ENCODE data around the gene RPS16.

The RPS16 gene

DNA sequence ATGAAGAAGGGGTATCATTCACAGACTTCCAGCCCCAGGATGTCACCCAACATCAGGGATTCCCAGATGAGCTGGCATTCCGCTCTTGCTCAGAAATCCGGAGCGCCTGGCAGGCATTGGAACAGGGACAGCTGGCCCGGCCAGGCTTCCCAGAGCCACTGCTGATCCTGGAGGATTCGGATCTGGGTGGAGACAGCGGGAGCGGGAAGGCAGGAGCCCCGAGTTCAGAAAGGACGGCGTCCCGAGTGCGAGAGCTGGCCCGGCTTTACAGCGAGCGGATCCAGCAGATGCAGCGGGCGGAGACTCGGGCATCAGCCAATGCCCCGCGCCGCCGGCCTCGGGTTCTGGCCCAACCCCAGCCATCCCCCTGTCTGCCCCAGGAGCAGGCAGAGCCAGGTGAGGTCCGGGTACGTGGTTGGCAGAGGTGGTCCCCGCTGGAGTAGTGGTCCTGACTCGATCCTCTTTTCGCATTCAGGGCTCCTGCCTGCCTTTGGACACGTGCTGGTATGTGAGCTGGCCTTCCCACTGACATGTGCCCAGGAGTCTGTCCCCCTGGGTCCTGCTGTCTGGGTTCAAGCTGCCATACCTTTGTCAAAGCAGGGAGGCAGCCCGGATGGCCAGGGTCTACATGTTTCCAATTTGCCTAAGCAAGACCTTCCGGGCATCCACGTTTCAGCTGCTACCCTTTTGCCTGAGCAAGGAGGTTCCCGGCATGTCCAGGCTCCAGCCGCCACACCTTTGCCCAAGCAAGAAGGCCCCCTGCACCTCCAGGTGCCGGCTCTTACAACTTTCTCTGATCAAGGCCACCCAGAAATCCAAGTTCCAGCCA is 12.3 kb downstream of the RPS16 start:
- no peak for DNase-seq (ENCODE audit: low read depth in 2 of 3, low spot score in 2 of 3)

DNA sequence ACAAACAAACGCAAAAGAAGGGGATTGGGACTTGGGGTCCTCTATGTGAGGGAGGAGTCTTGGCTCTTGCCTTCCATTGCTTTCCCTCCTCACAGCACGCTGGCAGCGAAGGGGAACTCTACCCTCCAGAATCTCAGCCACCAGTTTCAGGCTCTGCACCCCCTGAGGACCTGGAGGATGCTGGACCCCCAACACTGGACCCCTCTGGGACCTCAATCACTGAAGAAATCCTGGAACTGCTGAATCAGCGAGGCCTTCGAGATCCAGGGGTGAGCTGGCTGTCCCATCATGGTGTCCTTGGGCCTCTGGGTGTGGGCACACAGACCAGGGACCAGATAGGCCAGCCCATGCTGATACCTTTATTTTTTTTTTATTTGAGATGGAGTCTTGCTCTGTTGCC is 13.7 kb downstream of the RPS16 start:
- no peak for DNase-seq (ENCODE audit: low read depth in 2 of 3, low spot score in 2 of 3)

DNA sequence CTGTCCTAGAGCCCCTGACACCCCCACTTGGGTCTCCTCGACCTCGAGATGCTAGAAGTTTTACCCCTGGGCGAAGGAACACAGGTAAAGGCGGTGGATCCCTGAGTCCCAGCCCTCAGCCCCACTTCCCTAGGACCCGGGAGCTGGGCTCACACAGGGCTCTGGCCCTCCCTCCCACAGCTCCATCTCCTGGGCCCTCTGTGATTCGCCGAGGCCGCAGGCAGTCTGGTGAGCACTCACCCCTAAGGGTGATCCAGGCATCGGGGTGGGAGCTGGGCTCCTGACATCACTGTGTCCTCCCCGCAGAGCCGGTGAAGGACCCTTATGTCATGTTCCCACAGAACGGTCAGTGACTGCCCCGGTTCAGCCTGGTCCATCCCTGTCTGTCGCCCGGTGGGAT is 15.0 kb downstream of the RPS16 start:
- DNase-seq (ENCODE audit: low read depth in 2 of 3, low spot score in 2 of 3) = no peak

DNA sequence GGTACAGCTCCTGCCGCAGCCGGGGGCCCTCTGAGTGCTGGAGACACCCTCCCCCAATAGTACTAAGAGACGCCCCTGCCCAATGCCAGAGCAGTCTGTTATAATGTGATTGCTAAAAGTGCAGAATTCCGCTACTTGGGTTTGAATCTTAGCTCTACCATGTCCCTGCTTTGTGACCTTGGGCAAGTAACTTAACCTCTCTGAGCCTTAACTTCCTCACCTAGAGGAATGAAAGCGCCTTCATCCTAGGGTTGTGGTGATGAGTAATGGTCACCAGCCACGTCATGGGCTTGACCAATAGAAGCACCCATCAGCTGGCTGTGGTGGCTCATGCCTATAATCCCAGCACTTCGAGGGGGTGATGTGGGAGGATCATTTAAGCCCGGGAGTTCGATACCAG is 16.7 kb downstream of the RPS16 start:
- no peak for DNase-seq (ENCODE audit: low read depth in 2 of 3, low spot score in 2 of 3)

DNA sequence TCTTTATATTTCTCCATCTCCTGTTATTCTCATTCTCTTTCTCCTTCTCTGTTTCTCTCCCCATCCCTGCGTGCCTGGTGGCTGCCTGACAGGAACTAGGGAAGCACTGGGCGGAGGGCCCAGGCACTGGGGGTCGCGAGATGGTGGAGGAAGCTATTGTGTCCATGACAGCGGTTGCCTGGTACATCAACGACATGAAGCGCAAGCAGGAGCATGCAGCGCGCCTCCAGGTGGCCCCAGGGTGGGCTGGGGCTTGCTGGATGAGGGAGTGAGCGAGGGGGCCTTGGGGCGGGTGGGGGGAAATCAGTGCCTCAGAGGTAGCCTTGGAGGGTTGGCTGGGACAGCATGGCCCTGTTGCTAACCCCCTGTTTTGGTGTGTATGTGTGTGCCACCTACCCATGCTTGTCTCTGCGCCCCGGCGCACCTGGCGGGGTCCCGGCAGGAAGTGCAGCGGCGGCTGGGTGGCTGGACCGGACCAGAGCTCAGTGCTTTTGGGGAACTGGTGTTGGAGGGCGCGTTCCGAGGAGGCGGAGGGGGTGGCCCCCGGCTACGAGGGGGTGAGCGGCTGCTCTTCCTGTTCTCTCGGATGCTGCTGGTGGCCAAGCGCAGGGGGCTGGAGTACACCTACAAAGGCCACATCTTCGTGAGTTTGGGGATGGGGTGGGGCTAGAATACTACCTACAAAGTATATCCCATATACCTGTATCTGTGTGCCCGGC is 18.1 kb downstream of the RPS16 start:
- DNase-seq (ENCODE audit: low read depth in 2 of 3, low spot score in 2 of 3) = no peak

DNA sequence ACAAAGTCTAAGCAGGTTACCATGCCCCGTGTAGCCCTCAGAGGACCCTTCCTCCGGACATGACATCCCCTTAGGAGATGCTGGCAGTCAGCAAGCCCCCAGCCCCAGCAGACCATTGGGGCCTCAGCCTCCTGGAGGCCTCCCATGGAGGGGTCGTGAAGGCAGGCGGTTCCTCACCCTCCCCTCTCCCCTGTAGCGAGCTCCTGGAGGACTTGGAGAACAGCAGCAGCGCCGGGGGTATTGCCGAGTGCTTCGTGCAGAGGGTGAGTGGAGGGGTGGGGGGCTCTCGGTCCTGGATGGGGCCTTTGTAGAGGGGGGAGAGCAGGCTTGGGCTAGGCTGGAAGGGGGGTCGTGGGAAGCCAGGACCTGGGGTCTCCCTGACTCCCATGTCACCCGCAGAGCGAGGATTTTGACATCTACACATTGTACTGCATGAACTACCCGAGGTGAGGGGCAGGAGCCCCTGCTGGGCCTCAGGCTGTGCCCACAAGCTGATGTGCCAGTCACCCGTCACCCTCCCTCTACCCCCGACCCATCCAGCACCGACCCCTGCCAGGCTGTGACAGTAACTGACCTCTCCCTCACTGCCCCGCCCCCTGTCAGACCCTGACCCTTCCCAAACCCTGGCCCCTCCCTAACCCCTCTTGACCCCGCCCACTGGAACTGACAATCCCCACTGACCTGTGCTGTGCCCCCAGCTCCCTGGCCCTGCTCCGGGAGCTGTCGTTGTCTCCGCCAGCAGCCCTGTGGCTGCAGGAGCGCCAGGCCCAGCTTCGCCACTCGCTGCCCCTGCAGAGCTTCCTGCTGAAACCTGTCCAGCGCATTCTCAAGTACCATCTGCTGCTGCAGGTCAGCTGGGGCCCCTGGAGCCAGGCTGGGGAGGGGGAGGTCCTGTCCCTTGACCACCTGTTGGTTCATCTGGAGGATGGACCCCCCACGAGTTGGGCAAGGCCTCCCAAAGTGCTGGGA is 19.3 kb downstream of the RPS16 start:
- no peak for DNase-seq (ENCODE audit: low read depth in 2 of 3, low spot score in 2 of 3)

DNA sequence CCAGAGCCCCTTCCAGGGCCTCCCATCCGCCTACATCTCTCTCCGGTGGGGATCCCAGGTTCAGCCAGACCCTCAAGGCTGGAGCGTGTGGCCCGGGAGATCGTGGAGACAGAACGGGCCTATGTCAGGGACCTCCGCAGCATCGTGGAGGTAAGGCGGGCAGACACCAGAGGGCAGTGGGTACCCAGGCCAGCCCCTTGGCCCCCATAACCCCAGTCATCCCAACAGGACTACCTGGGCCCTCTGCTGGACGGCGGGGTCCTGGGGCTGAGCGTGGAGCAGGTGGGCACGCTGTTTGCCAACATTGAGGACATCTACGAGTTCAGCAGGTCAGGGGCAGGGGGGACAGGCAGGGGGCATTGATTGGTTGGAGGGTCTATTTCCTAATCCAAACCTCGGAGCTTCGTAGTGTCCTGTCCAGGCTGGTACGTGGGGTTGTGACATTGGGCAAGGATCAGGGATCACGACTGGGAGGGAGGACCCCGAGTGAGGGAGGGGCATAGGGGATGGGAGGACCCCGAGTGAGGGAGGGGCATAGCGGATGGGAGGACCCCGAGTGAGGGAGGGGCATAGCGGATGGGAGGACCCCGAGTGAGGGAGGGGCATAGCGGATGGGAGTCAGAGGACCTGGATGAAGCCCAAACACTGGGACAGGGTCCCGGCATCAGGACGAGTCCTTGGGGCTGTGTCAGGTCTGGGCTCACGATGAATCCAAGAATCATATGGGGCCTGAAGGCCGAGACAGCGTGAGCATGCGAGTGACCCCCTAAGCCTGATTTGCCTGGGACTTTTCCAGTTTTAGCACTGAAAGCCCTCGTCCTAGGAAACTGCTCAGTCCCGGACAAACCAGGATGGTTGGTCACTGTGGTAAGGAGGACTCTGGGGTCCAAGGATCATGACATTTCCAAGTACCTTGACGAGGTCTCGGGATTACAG is 20.4 kb downstream of the RPS16 start:
- DNase-seq (ENCODE audit: low read depth in 2 of 3, low spot score in 2 of 3) = no peak

DNA sequence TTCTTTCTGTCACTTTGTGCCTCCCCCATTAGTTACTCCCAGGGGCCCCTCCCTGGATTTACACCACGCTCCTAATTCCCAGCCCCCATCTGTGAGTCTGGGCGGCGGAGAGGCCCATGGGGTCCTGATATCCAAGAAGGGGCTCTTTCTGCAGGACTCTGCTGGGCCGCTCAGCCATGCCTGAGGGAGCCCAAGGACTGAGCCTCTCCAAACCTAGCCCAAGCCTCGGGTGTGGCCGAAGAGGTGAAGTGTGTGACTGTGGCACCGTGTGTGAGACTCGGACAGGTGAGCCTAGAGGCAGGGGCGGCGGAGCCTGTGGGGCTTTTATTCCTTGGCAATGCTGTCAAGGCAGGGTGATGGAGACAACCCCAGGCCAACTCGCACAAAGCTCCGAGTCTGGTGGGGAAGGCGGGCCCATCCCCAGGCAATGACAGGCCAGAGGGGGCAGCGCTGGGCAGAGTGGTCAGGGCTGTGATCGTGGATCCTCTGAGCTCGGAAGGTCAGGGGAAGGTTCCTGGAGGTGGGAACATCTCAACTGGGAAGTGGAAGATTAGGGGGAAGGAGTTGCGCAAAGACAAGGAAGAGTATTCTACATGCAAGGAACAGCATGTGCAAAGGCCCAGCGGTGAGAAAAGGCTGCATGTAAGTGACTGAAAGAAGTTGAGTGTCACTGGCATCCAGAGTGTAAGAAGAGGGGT is 21.7 kb downstream of the RPS16 start:
- no peak for DNase-seq (ENCODE audit: low read depth in 2 of 3, low spot score in 2 of 3)

DNA sequence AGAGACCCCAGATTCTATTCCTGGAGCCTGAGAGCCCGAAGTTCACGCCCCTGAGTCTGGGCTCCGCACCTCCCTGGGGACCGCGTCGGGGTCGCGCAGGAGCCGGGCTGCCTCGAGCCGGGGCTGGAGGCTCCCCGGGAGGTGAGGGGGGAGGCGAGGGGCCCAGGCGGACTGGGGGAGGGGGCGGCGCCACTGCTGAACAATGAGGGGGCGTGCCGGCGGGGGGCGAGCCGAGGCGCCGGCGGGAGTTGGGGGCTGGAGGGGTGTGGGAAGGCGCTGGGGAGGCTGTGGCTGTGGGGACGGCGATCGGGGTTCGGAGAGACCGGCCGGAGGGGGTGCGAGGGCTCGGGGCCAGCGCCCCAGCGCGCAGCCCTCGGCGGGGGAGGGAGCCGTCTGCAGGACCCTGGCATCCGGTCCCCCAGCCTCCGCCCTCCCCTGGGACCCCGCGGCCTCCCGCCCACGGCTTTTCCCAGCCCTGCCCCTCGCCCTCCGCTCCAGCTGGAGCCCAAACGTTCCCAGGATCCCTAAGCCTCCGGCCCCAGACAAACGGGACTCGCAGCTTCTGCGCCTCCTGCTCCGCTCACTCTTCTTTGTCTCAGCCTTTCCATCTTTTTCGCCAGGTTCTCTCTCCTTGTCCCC is 22.4 kb downstream of the RPS16 start:
- no peak for DNase-seq (ENCODE audit: low read depth in 2 of 3, low spot score in 2 of 3)

DNA sequence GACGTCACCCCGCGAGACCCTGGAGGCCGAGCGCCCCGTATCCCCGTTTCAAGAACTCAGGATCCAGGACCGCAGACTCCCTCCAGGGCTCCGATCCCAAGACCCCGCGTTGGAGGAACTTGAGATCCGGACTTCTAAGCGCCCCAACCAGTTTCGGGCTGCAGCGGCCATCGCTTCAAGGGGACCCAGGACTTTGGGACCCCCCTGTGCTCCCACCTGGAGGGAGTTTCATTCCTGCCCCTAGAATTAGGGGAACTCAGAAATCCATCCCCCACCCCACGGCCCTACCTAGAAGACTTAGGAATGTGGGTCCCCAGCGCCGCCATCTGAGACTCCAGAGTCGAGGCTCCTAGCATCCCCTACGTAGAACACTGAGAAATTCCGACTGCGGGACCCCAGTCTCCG is 22.9 kb downstream of the RPS16 start:
- DNase-seq (ENCODE audit: low read depth in 2 of 3, low spot score in 2 of 3) = no peak

DNA sequence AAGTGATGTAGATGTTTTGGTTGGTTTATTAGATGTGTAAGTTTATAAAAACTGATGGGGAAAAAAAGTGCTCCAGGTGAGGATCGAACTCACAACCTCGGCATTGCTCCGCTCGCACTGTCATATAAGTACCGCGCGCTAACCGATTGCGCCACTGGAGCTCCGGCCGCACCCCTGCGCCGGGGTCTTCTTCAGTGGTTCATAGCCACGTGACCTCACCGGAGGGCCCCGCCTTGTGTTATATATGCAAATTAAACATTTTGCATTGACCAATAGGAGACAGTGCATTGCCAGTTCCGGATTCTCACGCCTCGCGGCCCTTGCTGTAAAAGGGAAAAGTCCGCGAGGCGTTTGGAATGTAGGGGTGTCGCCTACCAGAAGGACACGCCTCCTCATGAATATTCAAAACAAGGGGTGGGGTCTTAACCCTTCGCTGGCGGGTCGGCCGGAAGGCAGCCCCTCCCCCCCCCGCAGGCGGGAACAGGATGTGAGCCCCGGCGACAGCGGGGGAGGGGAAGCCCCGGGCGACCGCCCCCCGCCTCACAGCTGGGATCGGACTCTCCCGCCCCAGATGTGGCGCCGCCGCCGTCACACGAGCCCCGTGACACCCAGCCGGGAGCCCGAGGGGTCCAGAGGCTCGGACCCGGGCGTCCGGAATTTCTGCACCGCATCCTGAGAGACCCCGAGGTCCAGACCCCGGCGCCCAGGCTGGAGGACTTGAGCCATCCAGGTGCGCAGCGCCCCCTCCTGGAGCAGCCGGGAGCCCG is 23.5 kb downstream of the RPS16 start, which contains the start of gene PLEKHG2:
PLEKHG2 (plus strand) TSS at position 570 of the 767 bp plus-strand sequence. CDS start 1,418 bp downstream, outside the sequence.
- DNase-seq (ENCODE audit: low read depth in 2 of 3, low spot score in 2 of 3) = peak; percentile 89 to 100 (median 100)

DNA sequence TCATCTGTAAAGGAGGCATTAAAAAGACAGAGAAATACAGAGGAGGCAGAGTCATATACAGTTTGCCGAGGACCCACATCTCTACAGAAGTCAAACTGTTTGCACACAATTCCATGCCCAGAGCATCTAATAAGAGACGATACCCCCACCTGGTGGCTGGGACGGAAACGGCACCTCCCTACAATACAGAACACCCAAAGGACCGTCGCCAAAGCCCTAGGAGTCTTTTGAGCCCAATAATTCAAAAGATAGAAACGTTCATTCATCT is 24.0 kb downstream of the RPS16 start:
- peak in 2 of 3 experiments; percentile 57 to 83 for DNase-seq (ENCODE audit: low read depth in 2 of 3, low spot score in 2 of 3)

DNA sequence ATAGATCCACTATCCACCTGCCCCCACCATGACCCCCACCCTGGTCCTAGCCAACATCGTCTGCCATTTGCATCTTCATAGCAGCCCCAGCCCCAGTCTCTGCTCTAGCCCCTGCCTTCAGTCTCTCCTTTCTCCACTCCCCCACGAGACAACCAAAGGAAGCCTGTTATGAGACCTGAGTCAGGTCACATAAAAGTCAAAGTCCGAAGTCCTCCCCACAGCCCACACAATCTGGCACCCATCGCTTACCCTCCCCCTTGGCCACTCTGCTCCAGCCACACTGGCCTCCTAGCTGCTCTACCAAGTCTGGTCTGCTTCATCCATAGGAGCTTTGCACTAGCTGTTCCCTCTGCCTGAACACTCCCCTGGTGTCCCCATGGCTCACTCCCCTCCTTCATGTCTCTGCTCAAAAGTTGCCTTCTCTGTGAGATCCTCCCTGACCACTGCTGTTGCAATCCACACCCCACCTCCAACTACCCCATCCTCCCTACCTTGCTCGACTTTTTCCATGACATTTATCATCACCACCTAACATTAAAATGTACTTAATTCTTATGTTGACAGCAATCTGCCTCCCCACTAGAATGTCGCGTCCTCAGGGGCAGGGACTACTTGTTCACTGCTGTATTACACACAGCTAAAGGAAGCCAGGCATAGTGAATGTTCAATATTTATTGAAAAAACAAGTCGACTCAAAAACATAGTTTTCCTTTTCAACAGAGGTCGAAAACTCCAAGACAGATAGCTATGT is 24.5 kb downstream of the RPS16 start:
- DNase-seq (ENCODE audit: low read depth in 2 of 3, low spot score in 2 of 3) = no peak

DNA sequence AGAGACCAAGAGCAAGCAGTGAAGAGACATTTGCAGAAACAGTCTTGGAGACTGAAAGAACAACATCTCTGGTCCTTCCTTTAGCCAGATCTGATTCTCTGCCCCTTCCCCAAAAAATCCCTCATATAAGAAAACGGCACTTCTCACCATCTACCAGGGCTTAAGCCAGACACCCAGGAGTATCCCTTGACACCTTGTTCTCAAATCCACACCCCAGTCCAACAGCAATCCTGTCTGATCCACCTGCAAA is 25.0 kb downstream of the RPS16 start:
- no peak for DNase-seq (ENCODE audit: low read depth in 2 of 3, low spot score in 2 of 3)

DNA sequence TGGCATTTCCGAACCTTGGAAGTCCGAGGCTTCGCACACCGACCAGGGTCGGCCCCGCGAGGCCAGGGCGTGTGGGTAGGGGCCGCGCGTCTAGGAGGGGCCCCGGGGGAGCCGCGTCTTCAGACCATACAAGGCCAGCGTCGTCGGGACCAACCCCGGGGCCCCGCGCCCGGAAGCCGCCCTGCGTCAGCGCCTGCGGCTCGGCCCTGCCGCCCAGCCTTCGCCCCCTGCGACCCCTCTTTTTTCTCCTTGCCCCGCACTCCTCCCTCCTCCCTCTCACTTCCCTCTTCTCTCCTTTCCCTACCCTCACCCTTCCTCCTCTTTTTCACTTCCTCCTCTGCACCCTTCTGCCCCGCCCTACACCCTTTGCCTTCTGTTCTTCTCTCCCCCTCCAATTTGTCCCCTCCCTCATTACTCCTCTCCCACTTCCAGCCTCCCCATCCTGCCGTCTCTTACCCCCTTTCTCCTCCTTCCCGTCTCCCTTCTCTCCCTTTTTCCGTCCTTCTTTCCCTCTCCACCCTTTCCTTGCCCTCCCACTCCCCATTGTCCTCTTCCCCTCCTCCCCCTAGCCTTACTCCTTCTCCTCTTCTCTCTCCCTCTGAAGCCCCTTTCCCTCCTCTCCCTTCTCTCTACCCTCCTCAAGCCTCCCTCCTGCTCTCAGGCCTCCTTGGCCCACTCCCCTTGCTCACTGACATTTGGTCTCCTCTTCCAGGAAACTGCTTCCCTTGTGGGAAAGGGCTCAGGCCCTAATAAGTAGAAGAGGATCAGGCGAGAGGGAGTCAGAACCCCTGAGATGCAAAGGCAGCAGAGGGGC is 25.5 kb downstream of the RPS16 start:
- peak in 1 of 3 experiments; percentile 45 for DNase-seq (ENCODE audit: low read depth in 2 of 3, low spot score in 2 of 3)

DNA sequence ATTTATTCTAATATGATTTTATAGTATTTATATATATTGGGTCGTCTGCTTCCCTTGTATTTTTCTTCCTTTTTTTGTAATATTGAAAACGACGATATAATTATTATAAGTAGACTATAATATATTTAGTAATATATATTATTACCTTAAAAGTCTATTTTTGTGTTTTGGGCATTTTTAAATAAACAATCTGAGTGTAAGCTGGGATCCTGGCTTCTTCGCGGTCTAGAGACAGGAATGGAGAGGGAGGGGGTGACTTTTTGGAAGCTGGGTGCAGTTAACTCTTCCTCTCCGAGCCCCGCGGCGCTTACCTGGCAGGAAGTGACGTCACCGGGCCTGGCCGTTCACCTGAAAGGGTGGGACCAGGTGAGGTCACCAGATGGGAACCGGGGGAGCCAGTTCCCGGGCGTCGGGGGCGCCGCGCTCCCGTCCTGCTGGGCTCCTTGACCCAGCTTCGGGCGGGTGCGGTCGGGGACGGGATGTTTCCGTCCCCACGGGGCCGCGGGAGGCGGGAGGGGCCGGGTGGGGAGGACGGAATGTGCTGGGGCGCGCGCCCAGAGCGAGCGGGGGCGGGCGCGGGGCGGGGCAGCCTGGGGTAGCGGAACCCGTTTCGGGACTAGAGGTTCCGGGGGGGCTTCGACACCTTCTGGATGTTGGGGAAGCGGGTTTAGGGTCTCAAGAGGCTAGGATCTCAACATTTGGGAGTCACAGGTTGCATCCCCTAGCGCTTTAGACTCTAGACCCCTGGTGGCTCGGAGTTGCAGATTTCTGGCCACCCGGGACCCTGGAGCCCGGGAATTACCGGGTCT is 26.3 kb downstream of the RPS16 start:
- DNase-seq (ENCODE audit: low read depth in 2 of 3, low spot score in 2 of 3) = peak in 2 of 3 experiments; percentile 55 to 79
